ENCODE data around the gene ATAD3B.

- no peak for TF ChIP-seq EZH2 (IDR thresholded peaks at IDR 0.05; ENCODE audit: borderline replicate concordance, low read depth, low read length, severe bottlenecking)
- no peak for TF ChIP-seq POLR2A (IDR thresholded peaks at IDR 0.05; ENCODE audit: low read depth, low read length)
- TF ChIP-seq CTCF (IDR thresholded peaks at IDR 0.05; ENCODE audit: extremely low read depth in 1 of 2, insufficient read depth in 1 of 2, low read depth in 1 of 2, low read length in 2 of 2): no peak
- TF ChIP-seq POLR2AphosphoS5 (IDR thresholded peaks at IDR 0.05; ENCODE audit: insufficient read depth, low read depth, low read length): no peak
- TF ChIP-seq MYC (IDR thresholded peaks at IDR 0.05; ENCODE audit: low read depth, low read length): no peak
- no peak for TF ChIP-seq FOS (IDR thresholded peaks at IDR 0.05; ENCODE audit: borderline replicate concordance, insufficient read depth, low read length)
- TF ChIP-seq JUN (IDR thresholded peaks at IDR 0.05; ENCODE audit: borderline replicate concordance, insufficient read depth, insufficient read length, low read depth): no peak
- TF ChIP-seq MAX (IDR thresholded peaks at IDR 0.05; ENCODE audit: insufficient read depth, insufficient read length): no peak
Measured at GRCh38 chr1:1539310-1540089, 67.9 kb downstream of the ATAD3B start.
